ENCODE measurements around the gene CHD9NB.

The CHD9NB gene

GRCh38 chr16:53098526-53099317, 46.0 kb upstream of the CHD9NB start:
- TF ChIP-seq CTCF (conservative IDR thresholded peaks at IDR 0.05; ENCODE audit: low read depth, low read length): no peak
- Histone ChIP-seq H3K4me1 (ENCODE audit: low read depth, poor library complexity, severe bottlenecking) (peaks cover 57% of the 10 kb centered on the region), H2AFZ (ENCODE audit: low read depth) (peak overlapping the region; percentile 16; the same call in 1 of the 2 replicates), H3K4me3 (IDR thresholded peaks at IDR 0.05; ENCODE audit: insufficient read depth, low read depth, low read length) (no peak overlapping the region), H3K27ac (peak overlapping the region; percentile 95), H3K9ac (peak overlapping the region; percentile 52; the same call in 1 of the 2 replicates), H3K4me2 (peak overlapping the region; percentile 98), H3K36me3 (ENCODE audit: insufficient read depth) (no peaks in the 10 kb centered on the region), H3K27me3 (ENCODE audit: insufficient read depth, low read depth) (no peaks in the 10 kb centered on the region), H4K20me1 (ENCODE audit: insufficient read depth) (no peaks in the 10 kb centered on the region), H3K79me2 (ENCODE audit: insufficient read depth, low read depth) (peaks cover 12% of the 10 kb centered on the region; the same call in 1 of the 2 replicates)

- Histone ChIP-seq H2AFZ (ENCODE audit: low read depth) (no peak overlapping the region), H3K9ac (no peak overlapping the region), H3K4me1 (ENCODE audit: low read depth, poor library complexity, severe bottlenecking) (peaks cover 68% of the 10 kb centered on the region), H3K27ac (peak overlapping the region; percentile 95; the same call in 1 of the 2 replicates), H3K27me3 (ENCODE audit: insufficient read depth, low read depth) (no peaks in the 10 kb centered on the region), H3K36me3 (ENCODE audit: insufficient read depth) (no peaks in the 10 kb centered on the region), H3K4me2 (no peak overlapping the region), H3K79me2 (ENCODE audit: insufficient read depth, low read depth) (peaks cover 9% of the 10 kb centered on the region; the same call in 1 of the 2 replicates), H4K20me1 (ENCODE audit: insufficient read depth) (no peaks in the 10 kb centered on the region), H3K4me3 (IDR thresholded peaks at IDR 0.05; ENCODE audit: insufficient read depth, low read depth, low read length) (no peak overlapping the region)
- TF ChIP-seq CTCF (conservative IDR thresholded peaks at IDR 0.05; ENCODE audit: low read depth, low read length): no peak
Observed at GRCh38 chr16:53097190-53097589, 44.5 kb upstream of the CHD9NB start.

- Histone ChIP-seq H3K79me2 (ENCODE audit: insufficient read depth, low read depth) (peaks cover 15% of the 10 kb centered on the region; the same call in 1 of the 2 replicates), H3K27me3 (ENCODE audit: insufficient read depth, low read depth) (no peaks in the 10 kb centered on the region), H3K4me3 (IDR thresholded peaks at IDR 0.05; ENCODE audit: insufficient read depth, low read depth, low read length) (no peak overlapping the region), H3K9ac (peak overlapping the region; percentile 46; the same call in 1 of the 2 replicates), H3K36me3 (ENCODE audit: insufficient read depth) (no peaks in the 10 kb centered on the region), H2AFZ (ENCODE audit: low read depth) (peak overlapping the region; percentile 41; the same call in 1 of the 2 replicates), H3K4me1 (ENCODE audit: low read depth, poor library complexity, severe bottlenecking) (peaks cover 60% of the 10 kb centered on the region), H3K27ac (peak overlapping the region; percentile 84), H4K20me1 (ENCODE audit: insufficient read depth) (no peaks in the 10 kb centered on the region), H3K4me2 (peak overlapping the region; percentile 80)
- no peak for TF ChIP-seq CTCF (conservative IDR thresholded peaks at IDR 0.05; ENCODE audit: low read depth, low read length)
Observed at GRCh38 chr16:53094013-53094630, 41.4 kb upstream of the CHD9NB start.

- TF ChIP-seq CTCF (conservative IDR thresholded peaks at IDR 0.05; ENCODE audit: low read depth, low read length): no peak
- Histone ChIP-seq H3K4me3 (IDR thresholded peaks at IDR 0.05; ENCODE audit: insufficient read depth, low read depth, low read length) (no peak overlapping the region), H3K4me1 (ENCODE audit: low read depth, poor library complexity, severe bottlenecking) (peaks cover 54% of the 10 kb centered on the region), H3K27me3 (ENCODE audit: insufficient read depth, low read depth) (no peaks in the 10 kb centered on the region), H3K4me2 (peak overlapping the region; percentile 80), H3K9ac (peak overlapping the region; percentile 46; the same call in 1 of the 2 replicates), H4K20me1 (ENCODE audit: insufficient read depth) (no peaks in the 10 kb centered on the region), H3K79me2 (ENCODE audit: insufficient read depth, low read depth) (peaks cover 15% of the 10 kb centered on the region; the same call in 1 of the 2 replicates), H3K27ac (peak overlapping the region; percentile 84), H2AFZ (ENCODE audit: low read depth) (0 out of 2 replicates have a peak overlapping the region, but pooled peaks have one; percentile 17), H3K36me3 (ENCODE audit: insufficient read depth) (no peaks in the 10 kb centered on the region)
Observed at GRCh38 chr16:53093162-53093744, 40.6 kb upstream of the CHD9NB start.

Measured in KMS-11 (cell line).